RWPE2 (cell line): Measurements from ENCODE around the gene RING1.

Experiments used
- ATAC-seq: fragments of 200-7000 bp; cut with Tn5 transposase; 3 replicates; pipeline ENCODE4 v1.9.1; 2021; ENCODE audit warnings: low read depth
- DNase-seq: peaks from one replicate; pipeline ENCODE4 v3.0.0-alpha.2; 2020; ENCODE audit warnings: low spot score
- H3K27ac ChIP-seq: fragments of 450-650 bp; 2 replicates; pipeline ENCODE4 v1.5.1; 2017; ENCODE audit warnings: mild to moderate bottlenecking; ENCODE audit not compliant: poor library complexity, severe bottlenecking
- H3K27me3 ChIP-seq: fragments of 250-450 bp; sonication (Bioruptor Pico); 2 replicates; pipeline ENCODE4 v1.5.1; 2021; ENCODE audit warnings: mild to moderate bottlenecking, moderate library complexity; ENCODE audit not compliant: insufficient read depth, poor library complexity, severe bottlenecking
- H3K36me3 ChIP-seq: fragments of 250-450 bp; sonication (Bioruptor Pico); 2 replicates; pipeline ENCODE4 v1.5.1; 2020; ENCODE audit warnings: low read depth, mild to moderate bottlenecking, moderate library complexity
- H3K4me1 ChIP-seq: fragments of 250-450 bp; sonication (Bioruptor Pico); 2 replicates; pipeline ENCODE4 v1.5.1; 2021; ENCODE audit warnings: mild to moderate bottlenecking, moderate library complexity; ENCODE audit not compliant: insufficient read depth, poor library complexity, severe bottlenecking
- H3K4me3 ChIP-seq: fragments of 250-450 bp; sonication (Bioruptor Pico); 2 replicates; pipeline ENCODE4 v1.5.1; 2021; ENCODE audit warnings: mild to moderate bottlenecking, moderate library complexity; ENCODE audit not compliant: severe bottlenecking
- H3K9me3 ChIP-seq: fragments of 250-450 bp; sonication (Bioruptor Pico); 2 replicates; pipeline ENCODE4 v1.5.1; 2021; ENCODE audit warnings: mild to moderate bottlenecking, moderate library complexity; ENCODE audit not compliant: severe bottlenecking
- CTCF ChIP-seq: fragments of 450-650 bp; IDR thresholded peaks from one replicate; pipeline ENCODE4 v1.5.1; 2017; ENCODE audit warnings: mild to moderate bottlenecking, moderate library complexity; ENCODE audit not compliant: poor library complexity, severe bottlenecking

The RING1 gene

GRCh38 chr6:33249732-33250630 lies 41.7 kb downstream of the RING1 start:
- no peaks in the 10 kb centered on the region for H3K9me3 ChIP-seq
- peaks cover 18% of the 10 kb centered on the region for H3K36me3 ChIP-seq
- peak overlapping the region; percentile 83 for H3K27ac ChIP-seq
- TF ChIP-seq CTCF = no peak
- ATAC-seq (peak; percentile 24), DNase-seq (peak; percentile 28)
- H3K27me3 ChIP-seq = no peaks in the 10 kb centered on the region
- peak overlapping the region; percentile 38 for H3K4me3 ChIP-seq
- peaks cover 14% of the 10 kb centered on the region for H3K4me1 ChIP-seq

GRCh38 chr6:33250731-33251130 lies 42.4 kb downstream of the RING1 start:
- H3K4me3 ChIP-seq = no peak overlapping the region
- TF ChIP-seq CTCF = no peak
- ATAC-seq (no peak), DNase-seq (no peak)
- H3K4me1 ChIP-seq = peaks cover 14% of the 10 kb centered on the region
- H3K27ac ChIP-seq = peak overlapping the region; percentile 83
- H3K36me3 ChIP-seq = peaks cover 20% of the 10 kb centered on the region
- H3K27me3 ChIP-seq = no peaks in the 10 kb centered on the region
- H3K9me3 ChIP-seq = no peaks in the 10 kb centered on the region

GRCh38 chr6:33251395-33252012 lies 43.2 kb downstream of the RING1 start:
- TF ChIP-seq CTCF = no peak
- Histone ChIP-seq H3K27ac (no peak overlapping the region), H3K9me3 (no peaks in the 10 kb centered on the region), H3K4me3 (no peak overlapping the region), H3K4me1 (peaks cover 14% of the 10 kb centered on the region), H3K27me3 (no peaks in the 10 kb centered on the region), H3K36me3 (peaks cover 20% of the 10 kb centered on the region)
- ATAC-seq (no peak), DNase-seq (no peak)

GRCh38 chr6:33252759-33253158 lies 44.5 kb downstream of the RING1 start:
- no peak for ATAC-seq
- peaks cover 25% of the 10 kb centered on the region for H3K36me3 ChIP-seq
- H3K4me1 ChIP-seq = peaks cover 14% of the 10 kb centered on the region
- no peak overlapping the region for H3K4me3 ChIP-seq
- DNase-seq = no peak
- no peaks in the 10 kb centered on the region for H3K27me3 ChIP-seq
- no peaks in the 10 kb centered on the region for H3K9me3 ChIP-seq
- no peak for TF ChIP-seq CTCF
- H3K27ac ChIP-seq = no peak overlapping the region
